ENCODE measurements around the gene RIMKLB.
"Not testable (repeated sequence)": the region's sequence is repeated elsewhere in the genome, so short reads cannot be mapped to it uniquely, and the experiment has no call there.

RIMKLB gene

DNA sequence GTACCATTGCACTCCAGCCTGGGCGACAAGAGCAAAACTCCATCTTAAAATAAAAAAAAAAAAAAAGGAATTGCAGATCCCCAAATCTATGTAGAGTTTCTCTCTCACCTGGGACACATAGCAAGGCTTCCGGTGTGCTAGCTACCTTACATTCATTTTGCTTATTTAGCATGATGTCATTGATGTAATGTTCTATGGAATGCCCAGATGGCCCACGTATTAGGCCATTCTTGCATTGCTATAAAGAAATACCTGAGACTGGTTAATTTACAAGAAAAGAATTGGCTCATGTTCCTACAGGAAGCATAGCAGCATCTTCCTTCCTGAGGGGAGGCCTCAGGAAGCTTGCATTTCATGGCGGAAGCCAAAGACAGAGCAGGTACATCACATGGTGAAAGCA is 87.7 kb downstream of the RIMKLB start:
- TF ChIP-seq CREB5 (CRISPR knock-in tag; IDR thresholded peaks at IDR 0.05; ENCODE audit: low read depth) = no peak
- no peak for TF ChIP-seq OSR1 (CRISPR knock-in tag; IDR thresholded peaks at IDR 0.05)
- TF ChIP-seq, protein P1, sequence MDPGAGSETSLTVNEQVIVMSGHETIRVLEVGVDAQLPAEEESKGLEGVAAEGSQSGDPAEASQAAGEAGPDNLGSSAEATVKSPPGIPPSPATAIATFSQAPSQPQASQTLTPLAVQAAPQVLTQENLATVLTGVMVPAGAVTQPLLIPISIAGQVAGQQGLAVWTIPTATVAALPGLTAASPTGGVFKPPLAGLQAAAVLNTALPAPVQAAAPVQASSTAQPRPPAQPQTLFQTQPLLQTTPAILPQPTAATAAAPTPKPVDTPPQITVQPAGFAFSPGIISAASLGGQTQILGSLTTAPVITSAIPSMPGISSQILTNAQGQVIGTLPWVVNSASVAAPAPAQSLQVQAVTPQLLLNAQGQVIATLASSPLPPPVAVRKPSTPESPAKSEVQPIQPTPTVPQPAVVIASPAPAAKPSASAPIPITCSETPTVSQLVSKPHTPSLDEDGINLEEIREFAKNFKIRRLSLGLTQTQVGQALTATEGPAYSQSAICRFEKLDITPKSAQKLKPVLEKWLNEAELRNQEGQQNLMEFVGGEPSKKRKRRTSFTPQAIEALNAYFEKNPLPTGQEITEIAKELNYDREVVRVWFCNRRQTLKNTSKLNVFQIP (CRISPR knock-in tag; IDR thresholded peaks at IDR 0.05; ENCODE audit: borderline replicate concordance, low read depth) = no peak
- no peak for TF ChIP-seq ZNF565 (CRISPR knock-in tag; conservative IDR thresholded peaks at IDR 0.05; ENCODE audit: low read depth)
- no peak for TF ChIP-seq PPARA (CRISPR knock-in tag; IDR thresholded peaks at IDR 0.05; ENCODE audit: borderline replicate concordance)
- TF ChIP-seq ZNF70 (CRISPR knock-in tag; IDR thresholded peaks at IDR 0.05) = no peak
- no peak for TF ChIP-seq ZNF8 (CRISPR knock-in tag; IDR thresholded peaks at IDR 0.05)
- TF ChIP-seq CSDC2 (CRISPR knock-in tag; IDR thresholded peaks at IDR 0.05) = no peak
- no peak for TF ChIP-seq ZC3H10 (CRISPR knock-in tag; IDR thresholded peaks at IDR 0.05)
- no peak for TF ChIP-seq ZFP3 (CRISPR knock-in tag; IDR thresholded peaks at IDR 0.05)
- TF ChIP-seq GLIS3 (CRISPR knock-in tag; IDR thresholded peaks at IDR 0.05) = no peak
- no peak for TF ChIP-seq CSRNP3 (CRISPR knock-in tag; IDR thresholded peaks at IDR 0.05)
- TF ChIP-seq TOX (CRISPR knock-in tag; IDR thresholded peaks at IDR 0.05; ENCODE audit: borderline replicate concordance) = no peak
- TF ChIP-seq, protein P2, sequence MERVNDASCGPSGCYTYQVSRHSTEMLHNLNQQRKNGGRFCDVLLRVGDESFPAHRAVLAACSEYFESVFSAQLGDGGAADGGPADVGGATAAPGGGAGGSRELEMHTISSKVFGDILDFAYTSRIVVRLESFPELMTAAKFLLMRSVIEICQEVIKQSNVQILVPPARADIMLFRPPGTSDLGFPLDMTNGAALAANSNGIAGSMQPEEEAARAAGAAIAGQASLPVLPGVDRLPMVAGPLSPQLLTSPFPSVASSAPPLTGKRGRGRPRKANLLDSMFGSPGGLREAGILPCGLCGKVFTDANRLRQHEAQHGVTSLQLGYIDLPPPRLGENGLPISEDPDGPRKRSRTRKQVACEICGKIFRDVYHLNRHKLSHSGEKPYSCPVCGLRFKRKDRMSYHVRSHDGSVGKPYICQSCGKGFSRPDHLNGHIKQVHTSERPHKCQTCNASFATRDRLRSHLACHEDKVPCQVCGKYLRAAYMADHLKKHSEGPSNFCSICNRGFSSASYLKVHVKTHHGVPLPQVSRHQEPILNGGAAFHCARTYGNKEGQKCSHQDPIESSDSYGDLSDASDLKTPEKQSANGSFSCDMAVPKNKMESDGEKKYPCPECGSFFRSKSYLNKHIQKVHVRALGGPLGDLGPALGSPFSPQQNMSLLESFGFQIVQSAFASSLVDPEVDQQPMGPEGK (CRISPR knock-in tag; IDR thresholded peaks at IDR 0.05; ENCODE audit: borderline replicate concordance) = no peak
- no peak for TF ChIP-seq ISL1 (CRISPR knock-in tag; IDR thresholded peaks at IDR 0.05)
- no peak for TF ChIP-seq SNAI2 (CRISPR knock-in tag; IDR thresholded peaks at IDR 0.05)
- TF ChIP-seq BACH2 (CRISPR knock-in tag; IDR thresholded peaks at IDR 0.05; ENCODE audit: borderline replicate concordance) = no peak
- ATAC-seq = no peak

- ATAC-seq = not testable (repeated sequence)
Observed at GRCh38 chr12:8787206-8787605, 89.4 kb downstream of the RIMKLB start.

GRCh38 chr12:8788706-8789105 is 90.9 kb downstream of the RIMKLB start:
- not testable (repeated sequence) for ATAC-seq

- ATAC-seq = not testable (repeated sequence)
Observed at GRCh38 chr12:8789341-8790013, 91.7 kb downstream of the RIMKLB start.

- not testable (repeated sequence) for ATAC-seq
Observed at GRCh38 chr12:8793226-8793625, 95.4 kb downstream of the RIMKLB start.

DNA sequence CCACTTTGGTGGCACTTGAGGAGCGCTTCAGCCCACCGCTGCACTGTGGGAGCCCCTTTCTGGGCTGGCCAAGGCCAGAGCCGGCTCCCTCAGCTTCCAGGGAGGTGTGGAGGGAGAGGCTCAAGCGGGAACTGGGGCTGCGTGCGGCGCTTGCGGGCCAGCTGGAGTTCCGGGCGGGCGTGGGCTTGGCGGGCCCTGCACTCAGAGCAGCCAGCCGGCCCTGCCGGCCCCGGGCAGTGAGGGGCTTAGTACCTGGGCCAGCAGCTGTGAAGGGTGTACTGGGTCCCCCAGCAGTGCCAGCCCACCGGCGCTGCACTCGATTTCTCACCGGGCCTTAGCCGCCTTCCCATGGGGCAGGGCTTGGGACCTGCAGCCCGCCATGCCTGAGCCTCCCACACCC is 96.8 kb downstream of the RIMKLB start:
- ATAC-seq = not testable (repeated sequence)
